ENCODE results near the gene TMEM94.

Gene TMEM94

GRCh38 chr17:75486151-75486550 lies 29.7 kb downstream of the TMEM94 start:
- no peak overlapping the region for H3K27ac ChIP-seq (ENCODE audit: extremely low read depth, low read depth, low read length)
- no peaks in the 10 kb centered on the region for H3K4me1 ChIP-seq (ENCODE audit: control insufficient read depth, insufficient read depth, low read length)
- ChIA-PET CTCF (interaction anchor here (0.6 kb wide), 2 partner anchors 360 to 1828 kb away, joined by 3 to 4 read pairs; no protein-coding TSS in a partner anchor), POLR2A (interaction anchor here (1.6 kb wide), 1 partner anchor 10 kb away, joined by 5 read pairs; no protein-coding TSS in a partner anchor)
- no peak overlapping the region for H3K4me3 ChIP-seq (ENCODE audit: low read depth, low read length)
- no peaks in the 10 kb centered on the region for H3K9me3 ChIP-seq (ENCODE audit: control insufficient read depth, insufficient read depth, low read depth, low read length)
- TF ChIP-seq EGR2 (tag by site-specific recombination; IDR thresholded peaks at IDR 0.05; ENCODE audit: low read depth) = peak; percentile 23; the same call in 1 of the 2 replicates
- TF ChIP-seq TRIM28 (IDR thresholded peaks at IDR 0.05; ENCODE audit: borderline replicate concordance, low read length) = no peak
- no peak for TF ChIP-seq GLIS1 (tag by site-specific recombination; IDR thresholded peaks at IDR 0.05)
- no peak for TF ChIP-seq ZNF324 (tag by site-specific recombination; IDR thresholded peaks at IDR 0.05)
- TF ChIP-seq ZFHX2 (tag by site-specific recombination; conservative IDR thresholded peaks at IDR 0.05) = peak; percentile 30; the same call in 1 of the 2 replicates
- H3K36me3 ChIP-seq (ENCODE audit: control insufficient read depth in 2 of 2, insufficient read depth in 1 of 2, low read length in 2 of 2) = peaks cover 0 to 22% of the 10 kb centered on the region in 2 experiments; a peak in 2 of 3 replicates

GRCh38 chr17:75486951-75487350 lies 30.5 kb downstream of the TMEM94 start:
- no peak overlapping the region for H3K4me3 ChIP-seq (ENCODE audit: low read depth, low read length)
- peaks cover 0 to 30% of the 10 kb centered on the region in 2 experiments; a peak in 2 of 3 replicates for H3K36me3 ChIP-seq (ENCODE audit: control insufficient read depth in 2 of 2, insufficient read depth in 1 of 2, low read length in 2 of 2)
- H3K9me3 ChIP-seq (ENCODE audit: control insufficient read depth, insufficient read depth, low read depth, low read length) = no peaks in the 10 kb centered on the region
- H3K4me1 ChIP-seq (ENCODE audit: control insufficient read depth, insufficient read depth, low read length) = no peaks in the 10 kb centered on the region
- ChIA-PET POLR2A (interaction anchor here (1.5 to 1.6 kb wide), 2 partner anchors 10 to 29 kb away, joined by 4 to 5 read pairs; partner anchors contain the start of gene TSEN54), CTCF (interaction anchor here (0.6 to 1.2 kb wide), 4 partner anchors 32 to 359 kb away, joined by 3 to 4 read pairs (median 3); no protein-coding TSS in a partner anchor)
- no peak for TF ChIP-seq ZNF529 (tag by site-specific recombination; IDR thresholded peaks at IDR 0.05; ENCODE audit: insufficient replicate concordance)
- H3K27ac ChIP-seq (ENCODE audit: extremely low read depth, low read depth, low read length) = no peak overlapping the region

GRCh38 chr17:75487351-75488070 lies 31.1 kb downstream of the TMEM94 start:
- H3K4me3 ChIP-seq (ENCODE audit: low read depth, low read length) = no peak overlapping the region
- CTCF ChIA-PET = interaction anchor here (0.7 to 1.2 kb wide), 6 partner anchors 30 to 248 kb away, joined by 3 read pairs; no protein-coding TSS in a partner anchor
- no peak overlapping the region for H3K27ac ChIP-seq (ENCODE audit: extremely low read depth, low read depth, low read length)
- no peaks in the 10 kb centered on the region for H3K4me1 ChIP-seq (ENCODE audit: control insufficient read depth, insufficient read depth, low read length)
- TF ChIP-seq PRDM4 (tag by site-specific recombination; IDR thresholded peaks at IDR 0.05) = no peak
- TF ChIP-seq KLF16 (tag by site-specific recombination; IDR thresholded peaks at IDR 0.05) = no peak
- TF ChIP-seq ZNF670 (tag by site-specific recombination; IDR thresholded peaks at IDR 0.05; ENCODE audit: low read depth) = no peak
- TF ChIP-seq, protein P1, sequence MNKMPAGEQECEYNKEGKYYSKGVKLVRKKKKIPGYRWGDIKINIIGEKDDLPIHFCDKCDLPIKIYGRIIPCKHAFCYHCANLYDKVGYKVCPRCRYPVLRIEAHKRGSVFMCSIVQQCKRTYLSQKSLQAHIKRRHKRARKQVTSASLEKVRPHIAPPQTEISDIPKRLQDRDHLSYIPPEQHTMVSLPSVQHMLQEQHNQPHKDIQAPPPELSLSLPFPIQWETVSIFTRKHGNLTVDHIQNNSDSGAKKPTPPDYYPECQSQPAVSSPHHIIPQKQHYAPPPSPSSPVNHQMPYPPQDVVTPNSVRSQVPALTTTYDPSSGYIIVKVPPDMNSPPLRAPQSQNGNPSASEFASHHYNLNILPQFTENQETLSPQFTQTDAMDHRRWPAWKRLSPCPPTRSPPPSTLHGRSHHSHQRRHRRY (tag by site-specific recombination; IDR thresholded peaks at IDR 0.05) = no peak
- no peak for TF ChIP-seq ZNF529 (tag by site-specific recombination; IDR thresholded peaks at IDR 0.05; ENCODE audit: insufficient replicate concordance)
- no peak for TF ChIP-seq KLF9 (tag by site-specific recombination; IDR thresholded peaks at IDR 0.05; ENCODE audit: low read depth)
- no peak for TF ChIP-seq GLIS2 (tag by site-specific recombination; IDR thresholded peaks at IDR 0.05)
- TF ChIP-seq GFI1B (tag by site-specific recombination; IDR thresholded peaks at IDR 0.05) = no peak
- no peaks in the 10 kb centered on the region for H3K9me3 ChIP-seq (ENCODE audit: control insufficient read depth, insufficient read depth, low read depth, low read length)
- H3K36me3 ChIP-seq (ENCODE audit: control insufficient read depth in 2 of 2, insufficient read depth in 1 of 2, low read length in 2 of 2) = peaks cover 0 to 36% of the 10 kb centered on the region in 2 experiments; a peak in 2 of 3 replicates
- POLR2A ChIA-PET = interaction anchor here (0.5 to 1.5 kb wide), 2 partner anchors 29 to 122 kb away, joined by 3 to 4 read pairs; partner anchors contain the start of gene TSEN54
